Measurements from ENCODE around the gene ATAD3B. TPM values are rescaled to one million over a fixed set of nuclear protein-coding genes. Genes with fewer than 3 reads are reported as not detected.

Gene ATAD3B
- total RNA-seq, 1 experiment from 2014 or later = 13.9 TPM

GRCh38 chr1:1436630-1437032 lies 34.9 kb upstream of the ATAD3B start:
- H3K9ac ChIP-seq (ENCODE audit: low read length) = no peak overlapping the region
- no peaks in the 10 kb centered on the region for H3K27me3 ChIP-seq (ENCODE audit: low read length)
- no peak overlapping the region for H3K4me2 ChIP-seq (ENCODE audit: low read depth, low read length, poor library complexity, severe bottlenecking)

GRCh38 chr1:1437033-1437903 lies 34.3 kb upstream of the ATAD3B start:
- H3K9ac ChIP-seq (ENCODE audit: low read length) = no peak overlapping the region
- H3K4me1 ChIP-seq (ENCODE audit: low read length) = peaks cover 7% of the 10 kb centered on the region; the same call in 1 of the 2 replicates
- no peaks in the 10 kb centered on the region for H3K27me3 ChIP-seq (ENCODE audit: low read length)
- H3K4me2 ChIP-seq (ENCODE audit: low read depth, low read length, poor library complexity, severe bottlenecking) = no peak overlapping the region
- H3K27ac ChIP-seq (ENCODE audit: low read length) = no peak overlapping the region
- no peaks in the 10 kb centered on the region for H3K36me3 ChIP-seq (ENCODE audit: insufficient read depth, low read length)
- no peak overlapping the region for H2AFZ ChIP-seq (ENCODE audit: low read length)
- no peaks in the 10 kb centered on the region for H4K20me1 ChIP-seq (ENCODE audit: insufficient read depth, low read depth, low read length)
- H3K79me2 ChIP-seq (ENCODE audit: low read length) = no peaks in the 10 kb centered on the region
- no peak overlapping the region for H3K4me3 ChIP-seq (ENCODE audit: low read length)
- no peaks in the 10 kb centered on the region for H3K9me3 ChIP-seq (ENCODE audit: low read length)
- no peaks in the 10 kb centered on the region for H3K9me2 ChIP-seq (replicated peaks; ENCODE audit: insufficient read depth, low read length)
- no peak for DNase-seq

More at GRCh38 chr1:1436630-1437032, 34.9 kb upstream of the ATAD3B start:
- no peak overlapping the region for H3K27ac ChIP-seq (ENCODE audit: low read length)
- H3K9me3 ChIP-seq (ENCODE audit: low read length) = no peaks in the 10 kb centered on the region
- H3K4me3 ChIP-seq (ENCODE audit: low read length) = no peak overlapping the region
- H3K79me2 ChIP-seq (ENCODE audit: low read length) = no peaks in the 10 kb centered on the region
- DNase-seq = no peak
- H3K4me1 ChIP-seq (ENCODE audit: low read length) = peaks cover 7% of the 10 kb centered on the region; the same call in 1 of the 2 replicates
- H3K36me3 ChIP-seq (ENCODE audit: insufficient read depth, low read length) = no peaks in the 10 kb centered on the region
- no peaks in the 10 kb centered on the region for H4K20me1 ChIP-seq (ENCODE audit: insufficient read depth, low read depth, low read length)
- no peak overlapping the region for H2AFZ ChIP-seq (ENCODE audit: low read length)
- H3K9me2 ChIP-seq (replicated peaks; ENCODE audit: insufficient read depth, low read length) = no peaks in the 10 kb centered on the region

GRCh38 chr1:1437904-1438376 lies 33.6 kb upstream of the ATAD3B start:
- no peak for DNase-seq
- no peak overlapping the region for H3K4me2 ChIP-seq (ENCODE audit: low read depth, low read length, poor library complexity, severe bottlenecking)
- no peaks in the 10 kb centered on the region for H3K36me3 ChIP-seq (ENCODE audit: insufficient read depth, low read length)
- H3K4me3 ChIP-seq (ENCODE audit: low read length) = no peak overlapping the region
- no peaks in the 10 kb centered on the region for H4K20me1 ChIP-seq (ENCODE audit: insufficient read depth, low read depth, low read length)
- H2AFZ ChIP-seq (ENCODE audit: low read length) = no peak overlapping the region
- no peaks in the 10 kb centered on the region for H3K79me2 ChIP-seq (ENCODE audit: low read length)
- peaks cover 7% of the 10 kb centered on the region; the same call in 1 of the 2 replicates for H3K4me1 ChIP-seq (ENCODE audit: low read length)
- H3K9me3 ChIP-seq (ENCODE audit: low read length) = no peaks in the 10 kb centered on the region
- no peaks in the 10 kb centered on the region for H3K9me2 ChIP-seq (replicated peaks; ENCODE audit: insufficient read depth, low read length)
- H3K27ac ChIP-seq (ENCODE audit: low read length) = no peak overlapping the region
- no peaks in the 10 kb centered on the region for H3K27me3 ChIP-seq (ENCODE audit: low read length)
- no peak overlapping the region for H3K9ac ChIP-seq (ENCODE audit: low read length)

- no peaks in the 10 kb centered on the region for H3K36me3 ChIP-seq (ENCODE audit: insufficient read depth, low read length)
- no peak overlapping the region for H3K9ac ChIP-seq (ENCODE audit: low read length)
- no peaks in the 10 kb centered on the region for H3K9me3 ChIP-seq (ENCODE audit: low read length)
- H2AFZ ChIP-seq (ENCODE audit: low read length) = no peak overlapping the region
- no peak for DNase-seq
- no peak overlapping the region for H3K27ac ChIP-seq (ENCODE audit: low read length)
- H3K9me2 ChIP-seq (replicated peaks; ENCODE audit: insufficient read depth, low read length) = no peaks in the 10 kb centered on the region
- H4K20me1 ChIP-seq (ENCODE audit: insufficient read depth, low read depth, low read length) = no peaks in the 10 kb centered on the region
- H3K4me1 ChIP-seq (ENCODE audit: low read length) = peaks cover 7% of the 10 kb centered on the region; the same call in 1 of the 2 replicates
- no peak overlapping the region for H3K4me3 ChIP-seq (ENCODE audit: low read length)
- H3K27me3 ChIP-seq (ENCODE audit: low read length) = no peaks in the 10 kb centered on the region
- no peak overlapping the region for H3K4me2 ChIP-seq (ENCODE audit: low read depth, low read length, poor library complexity, severe bottlenecking)
- H3K79me2 ChIP-seq (ENCODE audit: low read length) = no peaks in the 10 kb centered on the region
Observed at GRCh38 chr1:1438531-1439381, 32.8 kb upstream of the ATAD3B start.

GRCh38 chr1:1439546-1440261 lies 31.9 kb upstream of the ATAD3B start:
- no peak overlapping the region for H3K4me2 ChIP-seq (ENCODE audit: low read depth, low read length, poor library complexity, severe bottlenecking)
- no peaks in the 10 kb centered on the region for H3K27me3 ChIP-seq (ENCODE audit: low read length)
- no peaks in the 10 kb centered on the region for H3K79me2 ChIP-seq (ENCODE audit: low read length)

GRCh38 chr1:1440262-1441001 lies 31.1 kb upstream of the ATAD3B start:
- H2AFZ ChIP-seq (ENCODE audit: low read length) = no peak overlapping the region
- no peaks in the 10 kb centered on the region for H3K27me3 ChIP-seq (ENCODE audit: low read length)
- no peaks in the 10 kb centered on the region for H4K20me1 ChIP-seq (ENCODE audit: insufficient read depth, low read depth, low read length)
- H3K27ac ChIP-seq (ENCODE audit: low read length) = no peak overlapping the region
- peaks cover 7% of the 10 kb centered on the region; the same call in 1 of the 2 replicates for H3K4me1 ChIP-seq (ENCODE audit: low read length)
- H3K9me3 ChIP-seq (ENCODE audit: low read length) = no peaks in the 10 kb centered on the region
- H3K9me2 ChIP-seq (replicated peaks; ENCODE audit: insufficient read depth, low read length) = no peaks in the 10 kb centered on the region
- no peaks in the 10 kb centered on the region for H3K79me2 ChIP-seq (ENCODE audit: low read length)
- no peak overlapping the region for H3K9ac ChIP-seq (ENCODE audit: low read length)
- H3K4me3 ChIP-seq (ENCODE audit: low read length) = no peak overlapping the region
- no peaks in the 10 kb centered on the region for H3K36me3 ChIP-seq (ENCODE audit: insufficient read depth, low read length)
- H3K4me2 ChIP-seq (ENCODE audit: low read depth, low read length, poor library complexity, severe bottlenecking) = no peak overlapping the region
- DNase-seq = no peak

More at GRCh38 chr1:1439546-1440261, 31.9 kb upstream of the ATAD3B start:
- Histone ChIP-seq H4K20me1 (ENCODE audit: insufficient read depth, low read depth, low read length) (no peaks in the 10 kb centered on the region), H3K9me2 (replicated peaks; ENCODE audit: insufficient read depth, low read length) (no peaks in the 10 kb centered on the region), H3K4me1 (ENCODE audit: low read length) (peaks cover 7% of the 10 kb centered on the region; the same call in 1 of the 2 replicates), H2AFZ (ENCODE audit: low read length) (no peak overlapping the region), H3K27ac (ENCODE audit: low read length) (no peak overlapping the region), H3K9me3 (ENCODE audit: low read length) (no peaks in the 10 kb centered on the region), H3K4me3 (ENCODE audit: low read length) (no peak overlapping the region), H3K9ac (ENCODE audit: low read length) (no peak overlapping the region), H3K36me3 (ENCODE audit: insufficient read depth, low read length) (no peaks in the 10 kb centered on the region)
- DNase-seq = no peak

- Histone ChIP-seq H3K27ac (ENCODE audit: low read length) (no peak overlapping the region), H3K9me3 (ENCODE audit: low read length) (no peaks in the 10 kb centered on the region), H3K4me2 (ENCODE audit: low read depth, low read length, poor library complexity, severe bottlenecking) (no peak overlapping the region), H3K4me3 (ENCODE audit: low read length) (no peak overlapping the region), H2AFZ (ENCODE audit: low read length) (peak overlapping the region; percentile 69; the same call in 1 of the 2 replicates), H3K9ac (ENCODE audit: low read length) (no peak overlapping the region), H3K27me3 (ENCODE audit: low read length) (no peaks in the 10 kb centered on the region), H4K20me1 (ENCODE audit: insufficient read depth, low read depth, low read length) (no peaks in the 10 kb centered on the region), H3K4me1 (ENCODE audit: low read length) (peaks cover 7% of the 10 kb centered on the region; the same call in 1 of the 2 replicates), H3K79me2 (ENCODE audit: low read length) (no peaks in the 10 kb centered on the region), H3K36me3 (ENCODE audit: insufficient read depth, low read length) (no peaks in the 10 kb centered on the region), H3K9me2 (replicated peaks; ENCODE audit: insufficient read depth, low read length) (no peaks in the 10 kb centered on the region)
- DNase-seq = peak; percentile 81
Observed at GRCh38 chr1:1441002-1441888, 30.3 kb upstream of the ATAD3B start.
